ENCODE results near the gene DLG1. TPM values are rescaled to one million over a fixed set of nuclear protein-coding genes. Genes with fewer than 3 reads are reported as not detected.

The DLG1 gene
- total RNA-seq, 1 donor from 2014 or later = 49.0 TPM

GRCh38 chr3:197186887-197187588 is 111.4 kb downstream of the DLG1 start:
- DNase-seq (ENCODE audit: low spot score) = no peak
- peak; percentile 90 for ATAC-seq

GRCh38 chr3:197183582-197183981 is 114.8 kb downstream of the DLG1 start:
- DNase-seq (ENCODE audit: low spot score) = no peak
- ATAC-seq = no peak

- peak; percentile 93 for ATAC-seq
- DNase-seq (ENCODE audit: low spot score) = peak; percentile 62
Observed at GRCh38 chr3:197181741-197182140, 116.7 kb downstream of the DLG1 start.

DNA sequence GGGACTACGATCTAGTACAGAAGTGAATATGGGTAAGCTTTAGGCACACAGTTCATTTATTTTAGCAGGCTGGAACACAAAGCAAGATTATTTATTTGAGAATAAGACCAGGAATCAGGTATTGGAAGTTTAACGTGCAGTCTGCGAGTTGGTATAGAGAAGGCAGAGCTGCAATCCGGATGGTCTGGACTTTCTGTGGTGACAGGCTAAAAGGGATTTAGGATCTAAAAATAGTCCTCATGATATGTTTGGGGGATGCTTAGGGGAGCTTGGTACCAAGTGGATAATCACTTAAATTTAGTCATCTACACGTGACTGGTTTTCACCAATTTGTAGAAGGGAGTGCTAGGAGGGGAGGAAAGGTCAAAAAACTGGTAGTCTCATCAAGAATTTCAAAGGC is 119.4 kb downstream of the DLG1 start:
- ATAC-seq (no peak), DNase-seq (ENCODE audit: low spot score) (no peak)

DNA sequence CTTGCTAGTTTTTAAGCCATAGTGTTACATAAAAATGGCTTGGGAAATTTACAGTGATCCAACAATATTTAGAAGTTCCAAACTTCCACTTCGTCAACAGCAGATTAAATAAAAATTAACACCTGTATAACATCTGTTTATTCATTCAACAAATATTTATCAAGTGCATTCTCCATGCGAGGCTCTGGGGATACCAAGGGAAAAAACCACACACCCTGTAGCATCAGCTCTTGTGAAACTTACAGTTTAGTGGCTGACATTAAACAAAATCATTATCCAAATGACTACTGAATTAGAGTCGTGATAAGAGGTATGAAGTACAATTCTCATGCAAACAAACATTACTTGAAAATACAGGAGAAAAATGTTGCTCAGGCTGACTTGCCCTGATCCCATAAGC is 122.9 kb downstream of the DLG1 start:
- ATAC-seq (no peak), DNase-seq (ENCODE audit: low spot score) (no peak)

GRCh38 chr3:197174927-197175326 is 123.5 kb downstream of the DLG1 start:
- DNase-seq (ENCODE audit: low spot score) (no peak), ATAC-seq (no peak)

DNA sequence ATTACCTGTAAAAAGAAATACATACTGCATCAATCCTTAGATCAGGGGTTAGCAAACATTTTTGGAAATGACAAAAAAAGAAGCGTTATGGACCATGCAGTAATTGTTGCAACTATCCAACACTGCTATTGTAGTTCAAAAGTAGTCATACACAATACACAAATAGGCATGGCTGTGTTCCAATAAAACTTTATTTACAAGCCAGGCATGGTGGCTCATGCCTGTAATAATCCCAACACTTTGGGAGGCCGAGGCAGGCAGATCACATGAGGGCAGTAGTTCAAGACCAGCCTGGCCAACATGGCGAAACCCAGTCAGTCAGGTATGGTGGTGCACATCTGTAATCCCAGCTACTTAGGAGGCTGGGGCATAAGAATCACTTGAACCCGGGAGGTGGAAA is 124.8 kb downstream of the DLG1 start:
- ATAC-seq (no peak), DNase-seq (ENCODE audit: low spot score) (no peak)

DNA sequence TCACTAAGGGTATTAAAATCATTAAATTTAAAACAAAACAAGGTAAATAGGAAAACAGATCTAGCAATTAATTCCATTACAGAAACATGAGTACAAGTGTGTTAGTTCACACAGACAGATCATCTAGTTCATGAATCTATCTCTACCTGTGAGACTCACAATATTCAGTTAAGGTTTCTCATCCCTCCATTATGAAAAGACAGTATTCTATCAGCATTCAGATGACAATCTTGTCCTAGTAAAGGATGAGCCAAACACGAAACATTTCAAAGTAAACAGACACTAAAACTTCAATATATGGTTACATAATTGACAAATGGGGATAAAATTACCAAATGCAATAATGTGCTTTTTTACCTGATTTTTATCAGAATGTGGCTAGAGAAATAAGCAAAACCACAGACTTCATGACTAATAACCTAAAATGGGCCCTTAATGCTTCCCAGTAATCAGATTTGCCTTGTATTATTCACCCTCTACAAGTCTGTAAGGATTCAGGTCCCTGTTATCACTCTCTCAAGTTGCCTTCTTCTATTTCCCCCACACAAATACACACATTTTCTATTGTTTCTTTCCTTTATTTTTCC is 126.8 kb downstream of the DLG1 start:
- no peak for DNase-seq (ENCODE audit: low spot score)
- ATAC-seq = no peak

DNA sequence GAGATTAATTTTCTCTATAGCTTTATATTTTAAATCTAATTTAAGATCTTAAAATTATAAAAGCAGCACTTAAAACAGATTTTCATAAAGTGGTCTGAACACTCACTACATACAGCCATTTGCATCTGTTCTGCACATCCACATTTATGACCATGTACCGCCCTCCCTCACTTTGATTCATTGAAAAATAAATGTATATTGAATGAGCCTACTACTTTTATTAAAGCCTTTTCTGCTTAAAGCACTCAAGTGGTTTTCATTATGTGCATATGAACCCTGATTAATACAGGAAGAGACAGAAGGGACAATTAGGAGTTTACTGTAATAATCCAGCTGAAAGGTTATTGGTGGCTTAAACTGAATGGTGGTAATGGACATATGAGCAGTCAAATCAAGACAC is 129.4 kb downstream of the DLG1 start:
- no peak for DNase-seq (ENCODE audit: low spot score)
- no peak for ATAC-seq

- no peak for ATAC-seq
- no peak for DNase-seq (ENCODE audit: low spot score)
Observed at GRCh38 chr3:197168606-197169005, 129.8 kb downstream of the DLG1 start.

GRCh38 chr3:197168063-197168462 is 130.3 kb downstream of the DLG1 start:
- no peak for DNase-seq (ENCODE audit: low spot score)
- ATAC-seq = no peak

GRCh38 chr3:197167549-197167948 is 130.9 kb downstream of the DLG1 start:
- ATAC-seq = no peak

GRCh38 chr3:197165890-197166289 is 132.5 kb downstream of the DLG1 start:
- DNase-seq (ENCODE audit: low spot score) (no peak), ATAC-seq (peak; percentile 16)

More at GRCh38 chr3:197167549-197167948, 130.9 kb downstream of the DLG1 start:
- no peak for DNase-seq (ENCODE audit: low spot score)

DNA sequence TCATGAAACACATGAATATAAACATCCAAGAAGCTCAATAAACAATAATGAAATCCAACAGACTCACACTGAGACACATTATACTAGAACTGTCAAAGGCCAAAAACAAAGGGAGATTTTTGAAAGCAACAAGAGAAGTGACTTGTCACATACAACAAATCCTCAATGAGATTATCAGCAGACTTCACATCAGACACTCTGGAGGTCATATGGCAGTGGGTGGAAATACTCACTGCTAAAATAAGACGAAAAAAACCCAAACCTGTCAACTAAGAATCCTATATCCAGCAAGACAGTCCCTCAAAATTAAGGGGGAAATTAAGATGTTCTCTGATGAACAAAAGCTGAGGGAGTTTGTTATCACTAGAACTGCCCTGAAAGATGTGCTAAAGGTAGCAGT is 143.4 kb downstream of the DLG1 start:
- no peak for ATAC-seq
- no peak for DNase-seq (ENCODE audit: low spot score)

DNA sequence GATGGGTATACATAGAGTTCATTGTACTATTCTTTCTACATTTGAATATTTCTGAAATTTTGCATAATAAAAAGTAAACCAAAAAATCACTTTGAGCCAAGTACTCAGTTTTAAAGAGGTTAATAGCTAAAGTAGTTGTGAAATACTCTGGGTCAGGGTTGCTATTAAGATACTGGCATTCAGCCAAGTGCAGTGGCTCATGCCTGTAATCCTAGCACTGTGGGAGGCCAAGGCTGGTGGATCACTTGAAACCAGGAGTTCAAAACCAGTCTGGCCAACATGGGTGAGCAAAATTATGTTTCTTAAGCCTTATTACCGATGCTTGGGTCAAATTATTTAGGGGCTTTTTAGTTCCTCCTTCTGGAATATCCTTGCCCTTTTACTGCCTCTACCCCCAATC is 146.8 kb downstream of the DLG1 start:
- DNase-seq (ENCODE audit: low spot score) = no peak

DNA sequence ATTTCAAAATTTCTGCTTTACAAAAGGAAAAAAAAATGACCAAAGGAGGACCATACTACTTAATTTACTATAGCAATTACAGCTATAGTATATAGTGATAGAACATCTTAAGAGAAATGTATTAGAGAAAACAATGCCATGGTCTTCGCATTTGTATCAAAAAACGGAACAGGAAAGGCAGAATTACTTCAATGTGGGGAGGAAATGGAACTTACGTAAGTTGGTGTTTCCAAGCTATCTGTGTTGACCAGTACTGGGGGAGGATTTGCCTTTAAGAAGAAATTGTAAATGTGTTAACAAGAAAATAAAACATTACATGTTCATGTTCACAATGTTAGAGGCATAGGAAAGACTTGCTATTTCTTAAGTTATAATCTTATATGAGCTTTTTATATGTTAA is 148.9 kb downstream of the DLG1 start:
- DNase-seq (ENCODE audit: low spot score) (no peak), ATAC-seq (peak; percentile 18)

More for the DNA sequence above, 146.8 kb downstream of the DLG1 start:
- peak; percentile 88 for ATAC-seq

- no peak for DNase-seq (ENCODE audit: low spot score)
- no peak for ATAC-seq
Observed at GRCh38 chr3:197144188-197144587, 154.2 kb downstream of the DLG1 start.

GRCh38 chr3:197139586-197139985 is 158.8 kb downstream of the DLG1 start:
- no peak for DNase-seq (ENCODE audit: low spot score)

DNA sequence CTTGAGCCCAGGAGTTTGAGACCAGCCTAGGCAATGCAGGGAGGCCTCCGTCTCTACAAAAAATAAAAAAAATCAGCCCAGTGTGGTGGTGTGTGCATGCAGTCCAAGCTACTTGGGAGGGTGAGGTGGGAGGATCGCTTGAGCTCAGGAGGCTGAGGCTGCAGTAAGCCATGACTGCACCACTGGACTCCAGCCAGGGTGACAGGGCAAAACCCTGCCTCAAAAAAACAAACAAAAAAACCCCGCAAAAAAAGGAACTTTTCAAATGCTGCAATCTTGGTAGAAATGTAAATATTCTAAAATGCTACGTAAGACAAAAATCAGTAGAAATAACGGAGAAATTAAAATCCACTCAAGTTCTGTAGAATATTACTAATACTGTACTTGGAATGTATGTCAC is 160.7 kb downstream of the DLG1 start:
- ATAC-seq (peak; percentile 28), DNase-seq (ENCODE audit: low spot score) (no peak)

More at GRCh38 chr3:197139586-197139985, 158.8 kb downstream of the DLG1 start:
- ATAC-seq = no peak

DNA sequence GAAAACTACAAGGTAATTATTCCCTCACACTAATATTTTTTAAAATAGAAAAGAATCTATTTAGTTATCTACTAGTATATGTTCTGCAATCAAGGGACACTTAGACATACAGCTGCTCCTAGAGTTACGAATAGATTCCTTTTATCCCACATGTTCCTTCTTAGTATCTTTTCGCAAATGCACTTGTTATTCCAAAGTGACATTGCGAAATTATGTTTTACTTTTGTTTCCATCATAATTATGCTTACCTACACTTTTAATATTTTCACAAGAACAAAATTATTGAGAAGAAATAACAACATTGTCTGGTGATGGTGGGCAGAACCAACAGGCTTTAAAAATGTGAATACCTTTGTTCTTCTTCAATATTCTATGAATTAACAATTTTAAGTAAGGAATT is 161.7 kb downstream of the DLG1 start:
- DNase-seq (ENCODE audit: low spot score) (no peak), ATAC-seq (no peak)

DNA sequence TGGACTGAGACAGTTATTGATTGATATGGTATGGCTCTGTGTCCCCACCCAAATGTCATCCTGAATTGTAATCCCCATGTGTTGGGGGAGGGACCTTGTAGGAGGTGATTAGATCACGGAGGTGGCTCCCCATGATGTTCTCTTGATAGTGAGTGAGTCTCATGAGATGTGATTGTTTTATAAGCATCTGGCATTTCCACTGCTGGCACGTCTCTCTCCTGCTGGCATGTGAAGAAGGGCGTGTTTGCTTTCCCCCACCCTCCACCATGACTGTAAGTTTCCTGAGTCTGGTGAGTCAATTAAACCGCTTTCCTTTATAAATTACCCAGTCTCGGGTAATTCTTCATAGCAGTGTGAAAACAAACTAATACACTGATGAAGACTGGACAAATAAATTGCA is 163.2 kb downstream of the DLG1 start:
- ATAC-seq (no peak), DNase-seq (ENCODE audit: low spot score) (no peak)

DNA sequence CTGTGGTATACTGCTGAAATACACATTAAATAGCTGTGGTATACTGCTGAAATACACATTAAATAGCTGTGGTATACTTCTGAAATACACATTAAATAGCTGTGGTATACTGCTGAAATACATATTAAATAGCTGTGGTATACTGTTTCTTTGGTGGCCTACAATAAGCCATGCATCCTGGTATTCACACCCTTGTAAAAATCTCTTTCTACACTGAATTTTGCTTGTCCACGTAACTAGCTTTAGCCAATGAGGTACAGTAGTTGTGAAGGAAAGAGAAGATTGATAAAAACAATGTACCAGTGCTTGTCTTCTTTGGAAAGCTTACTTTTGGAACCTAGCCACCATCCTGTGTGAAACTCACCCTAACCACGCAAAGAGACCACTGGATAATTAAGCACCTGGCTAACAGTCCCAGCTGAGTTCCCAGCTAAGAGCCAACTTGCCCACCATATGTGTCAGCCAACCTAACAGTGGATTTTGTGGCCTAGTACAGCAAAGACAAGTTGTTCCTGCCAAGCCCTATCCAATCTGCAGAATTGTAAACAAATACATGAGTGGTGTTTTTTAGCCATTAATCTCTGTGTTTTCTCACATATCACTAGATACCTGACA is 165.4 kb downstream of the DLG1 start:
- ATAC-seq = no peak
- DNase-seq (ENCODE audit: low spot score) = no peak

Measured in left lobe of liver (tissue), 2 donors.